Activated CD4-positive, alpha-beta memory T cell treated with anti-CD3 and anti-CD28 coated beads for 36 hours (primary cell): ENCODE measurements around the gene PDE8A. TPM values are rescaled to one million over a fixed set of nuclear protein-coding genes. Genes with fewer than 3 reads are reported as not detected.
"Not testable (repeated sequence)": the region's sequence is repeated elsewhere in the genome, so short reads cannot be mapped to it uniquely, and the experiment has no call there.

Source experiments
- CTCF ChIA-PET: fragments of 350-600 bp; sonication (Branson Sonifier 250); formaldehyde crosslinking; loops from one replicate; lab custom pipeline; 2021; ENCODE audit warnings: antibody characterized with exemption, inconsistent platforms; lab: Charles Lee
- POLR2A ChIA-PET: fragments of 350-600 bp; sonication (Branson Sonifier 250); formaldehyde crosslinking; loops from one replicate; lab custom pipeline; 2021; ENCODE audit warnings: antibody characterized with exemption; lab: Charles Lee
- DNase-seq: peaks from one replicate; pipeline ENCODE4 v3.0.0-alpha.2; 2020
- H3K27ac Mint-ChIP-seq: one replicate; pipeline ENCODE4 v1.8.0; 2021; ENCODE audit warnings: mixed read lengths
- H3K27me3 Mint-ChIP-seq: one replicate; pipeline ENCODE4 v1.8.0; 2021; ENCODE audit warnings: mixed read lengths
- H3K36me3 Mint-ChIP-seq: one replicate; pipeline ENCODE4 v1.8.0; 2021; ENCODE audit warnings: mixed read lengths
- H3K4me1 Mint-ChIP-seq: one replicate; pipeline ENCODE4 v1.8.0; 2021; ENCODE audit warnings: low read depth, mixed read lengths
- H3K4me3 Mint-ChIP-seq: one replicate; pipeline ENCODE4 v1.8.0; 2021; ENCODE audit warnings: mild to moderate bottlenecking, mixed read lengths
- H3K9me3 Mint-ChIP-seq: one replicate; pipeline ENCODE4 v1.8.0; 2021; ENCODE audit warnings: mixed read lengths
- intact Hi-C: fragments of 100-400 bp; cut with micrococcal nuclease; formaldehyde crosslinking; loops from one replicate; pipeline ENCODE4 v1.15.1; 2023
- total RNA-seq, 2 experiments: library from RNA; stranded (reverse); gene quantifications; one replicate each; pipeline ENCODE4 v1.2.3, GENCODE V29; 2021

Gene PDE8A
- total RNA-seq, 2 experiments from 2014 or later: 20.8 to 21.2 TPM

DNA sequence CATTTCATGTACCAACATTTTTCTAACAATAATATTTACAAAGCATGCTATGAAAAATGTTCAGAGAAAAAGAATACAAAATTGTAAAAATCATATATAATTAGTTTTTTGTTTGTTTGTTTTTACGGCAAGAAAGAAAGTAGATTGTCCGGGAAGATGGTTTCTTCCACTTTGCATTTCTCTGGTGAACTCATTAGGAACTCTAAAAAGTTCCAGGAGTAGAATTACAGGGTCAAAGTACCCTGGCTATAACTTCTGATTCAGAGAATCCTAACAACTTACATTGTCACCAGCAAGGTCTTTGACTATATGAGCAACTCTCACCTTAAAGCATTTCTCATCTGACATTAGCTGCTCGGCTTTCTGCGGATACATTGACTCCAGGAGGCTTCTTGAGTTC, 196.7 kb downstream of the PDE8A start:
- Mint-ChIP-seq H3K4me1 (peaks cover 5% of the 10 kb centered on the region), H3K27ac (no peak overlapping the region), H3K4me3 (no peak overlapping the region), H3K27me3 (peaks cover 15% of the 10 kb centered on the region), H3K9me3 (no peaks in the 10 kb centered on the region), H3K36me3 (no peaks in the 10 kb centered on the region)
- intact Hi-C loops: no loop called here
- ChIA-PET CTCF (interaction anchor here (2.7 kb wide), 1 partner anchor 10 kb away, joined by 11 read pairs; no protein-coding TSS in a partner anchor), POLR2A (no interaction called here)
- no peak for DNase-seq

DNA sequence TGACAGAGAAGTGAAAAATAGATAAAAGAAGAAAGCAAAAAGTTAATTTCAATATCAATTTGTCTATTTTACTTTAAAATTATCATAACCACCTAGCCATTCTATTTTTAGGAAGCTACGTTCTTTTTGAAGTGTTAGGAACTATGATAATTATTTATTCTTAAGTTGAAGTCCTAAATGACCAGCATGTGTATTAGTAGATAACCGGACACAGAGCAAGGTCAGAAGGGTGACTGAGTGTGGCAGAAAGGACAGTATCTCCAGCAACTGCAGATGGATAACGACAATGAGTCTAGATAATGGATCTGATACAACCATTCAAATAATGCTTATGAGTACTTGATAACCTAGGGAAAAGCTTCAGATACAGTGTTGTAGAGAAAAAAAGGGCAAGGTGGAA, 198.0 kb downstream of the PDE8A start:
- no peaks in the 10 kb centered on the region for H3K9me3 Mint-ChIP-seq
- intact Hi-C loops: no loop called here
- no peak for DNase-seq
- H3K27ac Mint-ChIP-seq: no peak overlapping the region
- H3K36me3 Mint-ChIP-seq: no peaks in the 10 kb centered on the region
- POLR2A ChIA-PET: no interaction called here
- CTCF ChIA-PET: interaction anchor here (2.7 kb wide), 1 partner anchor 11 kb away, joined by 11 read pairs; no protein-coding TSS in a partner anchor
- peaks cover 6% of the 10 kb centered on the region for H3K27me3 Mint-ChIP-seq
- no peak overlapping the region for H3K4me3 Mint-ChIP-seq
- no peaks in the 10 kb centered on the region for H3K4me1 Mint-ChIP-seq

DNA sequence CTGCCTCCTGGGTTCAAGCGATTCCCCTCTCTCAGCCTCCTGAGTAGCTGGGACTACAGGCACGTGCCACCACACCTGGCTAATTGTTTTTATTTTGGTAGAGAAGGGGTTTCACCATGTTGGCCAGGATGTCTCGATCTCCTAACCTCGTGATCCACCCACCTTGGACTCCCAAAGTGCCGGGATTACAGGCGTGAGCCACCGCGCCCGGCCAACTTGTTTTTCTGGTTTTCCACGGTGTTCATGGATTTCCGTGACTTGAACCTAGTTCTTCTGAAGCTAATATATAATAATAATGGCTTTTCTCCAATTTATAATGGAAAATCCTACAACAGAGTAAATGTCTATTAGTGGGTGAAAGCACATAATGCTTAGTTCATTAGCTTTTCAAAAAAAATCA, 203.7 kb downstream of the PDE8A start:
- H3K27ac Mint-ChIP-seq, H3K27me3 Mint-ChIP-seq, H3K4me3 Mint-ChIP-seq, DNase-seq, H3K4me1 Mint-ChIP-seq, H3K36me3 Mint-ChIP-seq, POLR2A ChIA-PET, H3K9me3 Mint-ChIP-seq, CTCF ChIA-PET, intact Hi-C loops: not testable (repeated sequence)

DNA sequence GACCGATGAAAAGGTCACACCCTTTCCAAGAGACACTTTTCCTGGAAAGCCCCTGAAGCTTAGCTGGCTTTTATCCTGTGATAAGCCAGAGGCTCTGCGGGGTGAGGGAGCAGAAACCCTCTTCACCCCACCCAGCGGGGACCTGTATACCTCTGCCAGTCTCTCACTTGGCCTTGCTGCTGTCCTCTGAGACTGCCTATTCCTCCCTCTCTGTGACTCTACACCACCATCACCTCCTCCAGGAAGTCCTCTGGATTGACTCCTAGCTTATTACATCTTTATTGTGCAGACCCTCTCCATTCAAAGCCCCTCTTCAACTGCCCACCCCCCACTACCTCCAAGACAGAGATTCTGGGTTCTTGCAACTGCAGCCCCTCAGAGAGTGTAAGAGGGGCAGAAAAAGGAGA, 206.5 kb downstream of the PDE8A start:
- DNase-seq, CTCF ChIA-PET, H3K36me3 Mint-ChIP-seq, intact Hi-C loops, H3K27me3 Mint-ChIP-seq, H3K9me3 Mint-ChIP-seq, POLR2A ChIA-PET, H3K4me1 Mint-ChIP-seq, H3K27ac Mint-ChIP-seq, H3K4me3 Mint-ChIP-seq: not testable (repeated sequence)

Other genes starting within 250 kb of the PDE8A start
- 10 to 100 TPM; 23.8 to 24.3 TPM for gene ZNF592, start 233.3 kb upstream of the PDE8A start, total RNA-seq
- gene ALPK3, start 164.5 kb upstream of the PDE8A start, total RNA-seq: under 1 TPM; 0.10 to 0.12 TPM
- not detected for gene SLC28A1, start 97.2 kb upstream of the PDE8A start, total RNA-seq